NCI-H2081 treated with DMSO at 0.1 percent for 48 hours (cell line): ENCODE data around the gene HSPG2.
"Not testable (repeated sequence)": the region's sequence is repeated elsewhere in the genome, so short reads cannot be mapped to it uniquely, and the experiment has no call there.

Experiments used
- DNase-seq: peaks from one replicate; lab custom pipeline; 2025; lab: John Stamatoyannopoulos, UW

HSPG2 gene

GRCh38 chr1:21823980-21824702, 113.0 kb downstream of the HSPG2 start:
- no peak for DNase-seq

GRCh38 chr1:21823206-21823979, 113.7 kb downstream of the HSPG2 start:
- no peak for DNase-seq

GRCh38 chr1:21822349-21822748, 114.8 kb downstream of the HSPG2 start:
- no peak for DNase-seq

- DNase-seq, result no peak
Measured at GRCh38 chr1:21821385-21822019, 115.6 kb downstream of the HSPG2 start.

GRCh38 chr1:21820597-21821232, 116.4 kb downstream of the HSPG2 start:
- DNase-seq, result no peak

- DNase-seq, result no peak
Measured at GRCh38 chr1:21818656-21819055, 118.5 kb downstream of the HSPG2 start.

- no peak for DNase-seq
Measured at GRCh38 chr1:21816602-21817302, 120.4 kb downstream of the HSPG2 start.

GRCh38 chr1:21815724-21816321, 121.3 kb downstream of the HSPG2 start:
- no peak for DNase-seq

- DNase-seq, result no peak
Measured at GRCh38 chr1:21814981-21815582, 122.0 kb downstream of the HSPG2 start.

GRCh38 chr1:21814241-21814918, 122.7 kb downstream of the HSPG2 start:
- DNase-seq, result no peak

GRCh38 chr1:21813542-21813941, 123.6 kb downstream of the HSPG2 start:
- DNase-seq, result no peak

GRCh38 chr1:21811875-21812305, 125.2 kb downstream of the HSPG2 start, which contains the start of gene LDLRAD2:
LDLRAD2 (plus strand) TSS chr1:21812265; CDS start chr1:21812452, 187 bp downstream.
- DNase-seq, result no peak

GRCh38 chr1:21804536-21804935, 132.6 kb downstream of the HSPG2 start:
- no peak for DNase-seq

- no peak for DNase-seq
Measured at GRCh38 chr1:21801100-21801499, 136.0 kb downstream of the HSPG2 start.

- DNase-seq, result no peak
Measured at GRCh38 chr1:21799730-21800129, 137.4 kb downstream of the HSPG2 start.

GRCh38 chr1:21795075-21795474, 142.0 kb downstream of the HSPG2 start:
- no peak for DNase-seq

- no peak for DNase-seq
Measured at GRCh38 chr1:21794656-21795055, 142.5 kb downstream of the HSPG2 start.

GRCh38 chr1:21793104-21793503, 144.0 kb downstream of the HSPG2 start:
- no peak for DNase-seq

- no peak for DNase-seq
Measured at GRCh38 chr1:21786640-21787039, 150.5 kb downstream of the HSPG2 start.

- DNase-seq, result not testable (repeated sequence)
Measured at GRCh38 chr1:21785764-21786163, 151.3 kb downstream of the HSPG2 start.
